Ovary (tissue), 9 donors: ENCODE data around the gene TESK2. TPM values are rescaled to one million over a fixed set of nuclear protein-coding genes. Genes with fewer than 3 reads are reported as not detected.

Experiments used
- DNase-seq, 5 donors: peaks; one replicate each; pipeline ENCODE4 v3.0.0-alpha.2; 2019 to 2020
- H3K27ac ChIP-seq, 2 donors: fragments of 200-600 bp; one replicate each; pipeline versions ENCODE4 v1.5.1 to v1.8.0; 2019 to 2022
- H3K27me3 ChIP-seq: fragments of 200-600 bp; one replicate; pipeline ENCODE4 v1.8.0; 2022
- H3K36me3 ChIP-seq: fragments of 200-600 bp; sonication (generic); one replicate; pipeline ENCODE4 v1.5.1; 2019
- H3K4me1 ChIP-seq: one replicate; pipeline ENCODE4 v1.8.1; 2013; ENCODE audit warnings: mild to moderate bottlenecking, moderate library complexity; ENCODE audit not compliant: insufficient read depth
- H3K4me3 ChIP-seq: fragments of 200-600 bp; sonication (generic); one replicate; pipeline ENCODE4 v1.5.1; 2017
- H3K9me3 ChIP-seq, 2 donors: fragments of 200-600 bp in 1 of 2; sonication (generic) in 1 of 2; one replicate each; pipeline versions ENCODE4 v1.5.1 to v1.8.1; 2013 to 2019; ENCODE audit warnings: mild to moderate bottlenecking in 1 of 2, moderate library complexity in 1 of 2
- EP300 ChIP-seq: sonication (generic); formaldehyde crosslinking; IDR thresholded peaks from one replicate; pipeline ENCODE4 v1.6.1; 2017; ENCODE audit warnings: antibody characterized with exemption
- POLR2A ChIP-seq: fragments of 450-650 bp; IDR thresholded peaks from one replicate; pipeline ENCODE4 v1.6.1; 2017; ENCODE audit warnings: antibody characterized with exemption, mild to moderate bottlenecking, moderate library complexity
- WGBS, 3 donors: extraction: QIAGEN DNeasy Blood & Tissue Kit in 1 of 3; methylation state at CpG; one replicate each; pipeline versions ENCODE4 v1.1.5 to v1.1.7; 2013 to 2017; 5-methylcytosine and 5-hydroxymethylcytosine counted together
- intact Hi-C, 4 donors: fragments of 100-400 bp; cut with DNase I; formaldehyde crosslinking; loops; one replicate each; pipeline versions ENCODE4 v1.11.0 to v1.15.1; 2022 to 2023
- polyA plus RNA-seq, 2 donors: library from polyadenylated mRNA; stranded (reverse); fragments of 200-250 nt in 1 of 2; fragments of 350-450 nt in 1 of 2; fragmentation: Illumina TruSeq in 1 of 2; extraction: RNeasy Lipid Tissue Mini Kit (QIAGEN cat#74804) in 1 of 2; gene quantifications; one replicate each; pipeline ENCODE4 v1.2.3, GENCODE V29; 2013 to 2014
- total RNA-seq, 7 donors: library from RNA; depleted of rRNA in 2 of 7; stranded (reverse); fragments of >200 nt in 2 of 7; fragmentation: NEBNext Ultra II Directional in 3 of 7; extraction: Animal tissue kit (Norgen Biotek cat#: 25700) in 3 of 7; gene quantifications; one replicate each; pipeline versions ENCODE4 v1.1.0 to v1.2.4, GENCODE V29; 2016 to 2023
- TF ChIP-seq, protein P1 (sequence below), 3 donors: fragments of 450-650 bp in 2 of 3; fragments of 200-600 bp in 1 of 3; IDR thresholded peaks; one replicate each; pipeline versions ENCODE4 v1.5.1 to v1.8.0; 2016 to 2022; ENCODE audit warnings: antibody characterized with exemption in 3 of 3, mild to moderate bottlenecking in 1 of 3
- donor health status: DM: no; HTN: no; CAD: no; lungs with moderate emphysema.
- donor health status: DM: no; HTN: no; CAD: no.
- donor health status: Bipolar disorder and iron deficiency.
- donor health status: DM: yes; HTN: yes; CAD: no.
- donor health status: DM: no; HTN: no; CAD: no.
- donor health status: DM: yes; HTN: yes; CAD: no.

Gene TESK2
- total and polyA plus RNA-seq, 9 donors: 6.7 to 12.5 (median 9.7) TPM

GRCh38 chr1:45375104-45376090, 115.6 kb downstream of the TESK2 start:
- peak overlapping the region in 1 of 2 donors; percentile 1 for H3K27ac ChIP-seq
- H3K4me3 ChIP-seq: no peak overlapping the region
- no peaks in the 10 kb centered on the region for H3K27me3 ChIP-seq
- peaks cover 9% of the 10 kb centered on the region for H3K4me1 ChIP-seq
- 38 to 39% (median 39%) methylated on average over 3 of the region's 3 CpGs for WGBS, 3 donors
- H3K36me3 ChIP-seq: no peaks in the 10 kb centered on the region
- TF ChIP-seq, protein P1, sequence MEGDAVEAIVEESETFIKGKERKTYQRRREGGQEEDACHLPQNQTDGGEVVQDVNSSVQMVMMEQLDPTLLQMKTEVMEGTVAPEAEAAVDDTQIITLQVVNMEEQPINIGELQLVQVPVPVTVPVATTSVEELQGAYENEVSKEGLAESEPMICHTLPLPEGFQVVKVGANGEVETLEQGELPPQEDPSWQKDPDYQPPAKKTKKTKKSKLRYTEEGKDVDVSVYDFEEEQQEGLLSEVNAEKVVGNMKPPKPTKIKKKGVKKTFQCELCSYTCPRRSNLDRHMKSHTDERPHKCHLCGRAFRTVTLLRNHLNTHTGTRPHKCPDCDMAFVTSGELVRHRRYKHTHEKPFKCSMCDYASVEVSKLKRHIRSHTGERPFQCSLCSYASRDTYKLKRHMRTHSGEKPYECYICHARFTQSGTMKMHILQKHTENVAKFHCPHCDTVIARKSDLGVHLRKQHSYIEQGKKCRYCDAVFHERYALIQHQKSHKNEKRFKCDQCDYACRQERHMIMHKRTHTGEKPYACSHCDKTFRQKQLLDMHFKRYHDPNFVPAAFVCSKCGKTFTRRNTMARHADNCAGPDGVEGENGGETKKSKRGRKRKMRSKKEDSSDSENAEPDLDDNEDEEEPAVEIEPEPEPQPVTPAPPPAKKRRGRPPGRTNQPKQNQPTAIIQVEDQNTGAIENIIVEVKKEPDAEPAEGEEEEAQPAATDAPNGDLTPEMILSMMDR (IDR thresholded peaks at IDR 0.05): no peak
- TF ChIP-seq EP300 (no peak), POLR2A (no peak)
- no peaks in the 10 kb centered on the region for H3K9me3 ChIP-seq
- intact Hi-C loops: no loop called here
- DNase-seq: no peak

DNA sequence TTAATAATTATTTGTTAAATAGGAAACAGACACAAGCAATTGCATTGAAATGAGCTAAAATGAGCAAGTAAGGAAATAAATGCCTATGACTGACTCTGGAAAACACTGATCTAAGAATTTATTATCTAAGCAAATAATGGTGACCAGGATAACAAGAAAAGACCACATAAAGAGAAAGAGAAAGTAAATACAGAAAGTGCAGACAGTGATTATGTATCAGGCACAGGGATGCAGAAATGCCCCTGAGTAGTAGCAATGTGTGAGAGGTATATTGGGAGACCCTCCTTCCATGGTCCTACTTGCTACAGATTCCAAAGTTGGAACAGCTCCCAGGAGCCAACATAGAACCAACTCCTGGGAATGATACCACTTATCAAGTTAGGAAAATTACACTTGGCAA, 117.4 kb downstream of the TESK2 start:
- Histone ChIP-seq H3K4me1 (peaks cover 9% of the 10 kb centered on the region), H3K27me3 (no peaks in the 10 kb centered on the region), H3K4me3 (no peak overlapping the region), H3K27ac (peak overlapping the region in 1 of 2 donors; percentile 59), H3K9me3 (no peaks in the 10 kb centered on the region), H3K36me3 (no peaks in the 10 kb centered on the region)
- TF ChIP-seq POLR2A (no peak), EP300 (no peak)
- TF ChIP-seq, protein P1 (IDR thresholded peaks at IDR 0.05): no peak
- DNase-seq: no peak
- intact Hi-C loops: no loop called here

- TF ChIP-seq EP300: no peak
- TF ChIP-seq, protein P1 (IDR thresholded peaks at IDR 0.05): no peak
- no peak for TF ChIP-seq POLR2A
- no peak for DNase-seq
- Histone ChIP-seq H3K4me3 (no peak overlapping the region), H3K36me3 (no peaks in the 10 kb centered on the region), H3K27ac (no peak overlapping the region), H3K9me3 (no peaks in the 10 kb centered on the region), H3K4me1 (peaks cover 6% of the 10 kb centered on the region), H3K27me3 (no peaks in the 10 kb centered on the region)
- intact Hi-C loops: no loop called here
Observed at GRCh38 chr1:45370575-45370974, 120.4 kb downstream of the TESK2 start.

DNA sequence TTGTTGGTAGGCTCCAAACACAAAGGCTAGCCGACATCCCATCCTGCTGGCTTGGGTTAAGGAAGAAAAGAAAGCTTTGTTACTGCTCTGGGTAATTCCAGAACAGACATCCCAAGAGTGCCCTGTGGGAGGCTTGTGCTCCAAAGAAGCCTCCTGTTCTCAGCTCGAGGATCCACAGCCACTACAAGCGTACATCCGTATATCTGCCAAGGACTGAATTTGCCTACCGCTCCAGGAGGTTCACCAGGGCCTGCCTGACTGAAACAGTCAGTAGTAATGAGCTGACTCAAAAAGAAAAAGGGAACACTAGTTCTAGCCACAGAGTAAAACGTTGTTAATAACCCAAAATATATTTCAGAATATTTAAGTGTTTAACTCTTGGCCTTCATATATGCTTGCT, 125.9 kb downstream of the TESK2 start:
- TF ChIP-seq, protein P1 (IDR thresholded peaks at IDR 0.05): no peak
- TF ChIP-seq POLR2A (no peak), EP300 (no peak)
- 87 to 92% (median 89%) methylated on average over 6 of the region's 6 CpGs for WGBS, 3 donors
- intact Hi-C loops: loop anchor here in 1 of 4 donors (10.0 kb wide), 1 partner anchor 510 kb away; no protein-coding TSS in a partner anchor
- no peaks in the 10 kb centered on the region for H3K9me3 ChIP-seq
- H3K4me3 ChIP-seq: no peak overlapping the region
- no peaks in the 10 kb centered on the region for H3K27me3 ChIP-seq
- no peak for DNase-seq
- no peak overlapping the region for H3K27ac ChIP-seq
- no peaks in the 10 kb centered on the region for H3K36me3 ChIP-seq
- H3K4me1 ChIP-seq: peaks cover 1% of the 10 kb centered on the region
